GM04504 (cell line): ENCODE data around the gene SUZ12.
A peak's percentile ranks its signal among the peaks of the same experiment; 100 is the strongest.
"Not testable (repeated sequence)": the region's sequence is repeated elsewhere in the genome, so short reads cannot be mapped to it uniquely, and the experiment has no call there.

Source experiments
- DNase-seq: peaks from one replicate; pipeline ENCODE4 v3.0.0-alpha.2; 2012; ENCODE audit warnings: low read depth

The SUZ12 gene

GRCh38 chr17:31936615-31937609 lies at the start of gene SUZ12:
Gene SUZ12 (plus strand): TSS chr17:31937007. CDS start chr17:31937247, 240 bp downstream.
- peak; percentile 68 for DNase-seq

DNA sequence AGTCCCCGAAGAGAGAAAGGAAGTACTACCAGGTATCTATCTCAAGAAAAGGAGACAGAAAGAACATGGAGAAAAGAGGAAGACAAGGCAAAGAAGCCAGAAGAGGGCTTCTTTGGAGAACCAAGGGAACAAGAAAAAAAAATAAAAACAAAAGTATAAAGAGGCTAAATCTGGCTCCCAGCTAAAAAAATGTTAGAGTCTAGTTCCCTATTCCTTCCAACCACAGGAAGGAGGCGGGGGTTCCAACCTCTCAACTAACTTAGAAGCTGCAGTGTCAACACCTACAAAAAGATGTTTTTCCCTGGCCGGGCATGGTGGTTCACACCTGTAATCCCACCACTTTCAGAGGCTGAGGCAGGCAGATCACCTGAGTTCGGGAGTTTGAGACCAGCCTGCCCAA lies 48.7 kb upstream of the SUZ12 start:
- no peak for DNase-seq

DNA sequence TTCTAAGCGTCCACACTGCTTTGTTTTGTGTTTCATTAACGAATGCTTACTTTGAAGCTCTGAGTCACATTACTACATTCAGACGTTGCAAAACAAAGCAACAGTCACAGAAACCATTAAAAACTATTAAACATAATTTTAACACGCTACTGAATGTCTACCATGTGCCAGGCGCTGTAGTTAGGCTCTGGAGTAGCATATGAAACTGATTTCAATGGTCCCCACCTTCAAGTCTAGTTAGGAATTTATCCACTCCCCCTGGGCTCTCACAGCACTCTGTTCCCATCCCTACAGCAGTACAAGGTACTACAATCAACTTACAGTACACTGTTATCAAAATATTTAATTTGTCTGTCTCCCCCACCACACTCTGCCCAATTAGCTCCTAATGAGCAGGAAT lies 35.9 kb upstream of the SUZ12 start:
- no peak for DNase-seq

- no peak for DNase-seq
Observed at GRCh38 chr17:31902693-31903092, 34.1 kb upstream of the SUZ12 start.

- no peak for DNase-seq
Observed at GRCh38 chr17:31903401-31903800, 33.4 kb upstream of the SUZ12 start.

- no peak for DNase-seq
Observed at GRCh38 chr17:31907342-31907962, 29.4 kb upstream of the SUZ12 start.

GRCh38 chr17:31908386-31908785 lies 28.4 kb upstream of the SUZ12 start:
- DNase-seq: no peak

GRCh38 chr17:31912705-31913104 lies 24.1 kb upstream of the SUZ12 start:
- not testable (repeated sequence) for DNase-seq

- no peak for DNase-seq
Observed at GRCh38 chr17:31915456-31916100, 21.2 kb upstream of the SUZ12 start.

GRCh38 chr17:31916491-31917064 lies 20.2 kb upstream of the SUZ12 start:
- DNase-seq: no peak

DNA sequence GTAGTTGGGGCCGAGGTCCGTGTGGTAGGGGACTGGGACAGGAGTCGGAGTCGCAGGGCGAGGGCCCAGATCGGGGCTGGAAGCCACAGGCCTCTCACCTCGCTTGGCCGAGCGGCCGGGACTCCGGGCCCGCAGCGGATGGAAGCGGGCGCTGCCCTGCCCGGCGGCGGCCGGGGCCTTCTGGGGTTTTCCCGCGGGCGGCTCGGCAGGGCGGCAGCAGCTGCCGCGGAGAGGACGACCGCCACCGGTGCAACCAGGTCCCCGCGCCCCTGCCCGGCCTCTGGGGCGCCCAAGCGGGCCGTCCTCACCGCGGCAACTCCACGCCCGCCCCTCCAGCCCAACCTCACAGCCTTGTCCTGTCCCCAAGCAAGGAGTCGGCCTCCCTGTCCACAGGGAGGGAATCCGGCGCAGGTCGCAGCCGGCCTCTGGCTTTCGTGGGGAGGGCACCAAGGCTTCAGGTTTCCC lies 19.7 kb upstream of the SUZ12 start:
- DNase-seq: no peak

- DNase-seq: not testable (repeated sequence)
Observed at GRCh38 chr17:31917721-31918120, 19.1 kb upstream of the SUZ12 start.

- DNase-seq: no peak
Observed at GRCh38 chr17:31918701-31919128, 18.1 kb upstream of the SUZ12 start.

DNA sequence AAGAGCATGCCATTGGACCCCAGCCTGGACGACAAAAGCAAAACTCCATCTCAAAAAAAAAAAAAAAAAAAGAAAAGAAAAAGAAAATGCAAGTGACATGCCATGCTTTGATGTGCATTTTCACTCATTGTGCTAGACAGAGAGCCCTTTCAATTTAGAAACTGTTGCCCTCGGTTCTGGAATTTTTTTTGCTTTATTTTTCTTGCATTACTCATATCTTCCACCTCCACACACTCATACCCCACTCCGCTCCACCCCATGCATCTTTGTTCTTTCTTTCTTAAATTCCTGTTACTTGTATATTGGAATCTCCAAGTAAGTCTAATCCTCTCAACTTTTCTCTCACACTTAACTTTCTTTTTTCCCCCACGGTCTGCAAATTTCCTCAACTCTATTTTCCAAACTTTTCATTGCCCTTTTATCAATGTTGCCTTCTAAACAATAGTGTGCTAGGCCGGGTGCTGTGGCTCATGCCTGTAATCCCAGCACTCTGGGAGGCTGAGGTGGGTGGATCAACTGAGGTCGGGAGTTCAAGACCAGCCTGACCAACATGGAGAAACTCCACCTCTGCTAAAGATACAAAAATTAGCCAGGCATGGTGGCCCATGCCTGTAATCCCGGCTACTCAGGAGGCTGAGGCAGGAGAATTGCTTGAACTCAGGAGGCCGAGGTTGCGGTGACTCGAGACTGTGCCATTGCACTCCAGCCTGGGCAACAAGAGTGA lies 16.8 kb upstream of the SUZ12 start:
- DNase-seq: no peak

DNA sequence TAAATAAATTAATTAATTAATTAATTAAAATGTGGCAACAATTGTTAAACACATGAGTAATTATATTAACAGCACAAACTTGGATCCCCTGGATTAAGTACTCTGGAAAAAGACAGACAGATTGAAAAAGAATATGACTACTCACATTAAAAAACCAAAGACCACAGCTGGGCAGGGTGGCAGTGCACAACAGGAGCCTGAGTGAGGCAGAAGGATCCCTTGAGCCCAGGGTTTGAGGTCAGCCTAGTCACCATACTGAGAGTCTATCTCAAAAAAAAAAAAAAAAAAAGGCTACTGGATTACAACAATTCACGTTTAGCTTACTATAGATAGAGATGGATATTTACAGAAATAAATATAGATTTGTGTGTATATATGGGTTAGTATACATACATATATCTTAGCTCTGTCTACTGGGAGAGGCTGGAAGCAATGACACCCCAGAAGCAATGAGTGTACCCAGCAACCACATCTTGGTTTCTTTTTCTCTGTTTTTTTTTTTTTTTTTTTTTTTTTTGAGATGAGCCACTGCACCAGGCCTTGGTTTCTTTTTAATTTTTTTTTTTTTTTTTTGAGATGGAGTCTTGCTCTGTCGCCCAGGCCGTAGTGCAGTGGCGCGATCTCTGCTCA lies 10.6 kb upstream of the SUZ12 start:
- no peak for DNase-seq

DNA sequence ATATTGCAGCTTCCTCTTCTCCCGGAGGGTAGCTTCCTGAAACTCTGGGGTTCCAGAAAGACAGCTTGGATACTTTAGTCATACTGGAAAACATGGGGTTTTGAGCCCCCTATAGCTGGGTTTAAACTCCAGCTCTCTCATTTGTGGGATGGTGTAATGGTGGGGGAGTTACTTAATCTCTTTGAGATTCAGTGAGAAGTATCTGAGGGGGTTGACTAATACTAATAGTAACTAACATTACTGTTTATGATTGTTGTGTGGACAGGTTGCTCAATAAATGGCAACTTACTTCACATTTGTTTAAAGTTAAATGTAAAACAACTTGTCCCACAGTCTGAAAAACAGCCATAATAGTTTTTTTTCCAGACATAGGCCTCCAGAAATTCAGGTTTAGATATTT lies 5.1 kb upstream of the SUZ12 start:
- no peak for DNase-seq

DNA sequence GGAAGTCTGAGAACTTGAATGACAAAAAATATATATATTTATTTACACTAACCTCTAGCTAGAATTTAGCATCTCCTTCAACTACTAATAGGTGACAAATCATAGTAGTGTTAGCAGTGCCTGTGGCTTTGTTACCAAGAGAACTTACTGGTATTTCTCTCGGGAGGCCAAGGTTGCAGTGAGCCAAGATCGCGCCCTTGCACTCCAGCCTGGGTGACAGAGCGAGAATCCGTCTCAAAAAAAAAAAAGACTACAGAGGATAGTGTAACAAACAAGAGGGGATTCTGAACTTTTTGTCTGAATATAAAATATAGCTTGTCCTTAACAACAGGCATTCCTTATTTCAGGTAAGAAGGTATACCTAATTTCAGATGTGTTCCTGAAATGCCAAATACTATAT lies 1.3 kb upstream of the SUZ12 start:
- DNase-seq: no peak

DNA sequence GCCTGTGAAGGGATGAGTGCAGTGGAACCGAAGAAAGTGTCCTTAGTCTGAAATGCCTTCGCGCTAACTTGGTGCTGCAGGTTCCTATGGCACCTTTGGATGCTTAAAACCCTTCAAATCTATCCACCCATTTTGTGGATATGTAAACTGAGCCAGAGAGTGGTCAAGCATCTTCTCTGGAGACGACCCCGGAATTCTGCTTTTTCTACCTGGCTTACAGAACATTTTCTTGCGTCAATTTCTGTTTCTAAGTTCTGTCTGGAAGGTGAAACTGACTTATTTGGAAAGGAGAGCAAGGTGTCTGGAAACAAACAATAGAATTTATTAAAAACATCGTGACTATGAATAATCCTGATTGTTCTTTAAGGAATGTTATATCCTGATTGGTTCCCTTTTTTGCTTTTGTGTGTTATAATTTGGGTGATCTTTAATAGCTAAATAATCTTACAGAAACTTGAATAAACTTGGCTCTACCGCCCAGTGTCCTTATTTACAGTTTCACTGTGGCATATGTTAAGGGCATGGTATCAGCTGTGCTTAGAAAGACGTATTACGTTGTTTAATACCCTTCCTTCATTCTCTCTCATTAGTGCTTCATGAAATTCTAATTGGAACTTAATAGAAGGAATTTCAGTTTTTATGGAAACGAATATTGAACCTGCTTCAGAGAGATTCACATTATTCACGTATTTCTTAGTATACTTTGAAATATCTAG lies 1.3 kb downstream of the SUZ12 start:
- not testable (repeated sequence) for DNase-seq

DNA sequence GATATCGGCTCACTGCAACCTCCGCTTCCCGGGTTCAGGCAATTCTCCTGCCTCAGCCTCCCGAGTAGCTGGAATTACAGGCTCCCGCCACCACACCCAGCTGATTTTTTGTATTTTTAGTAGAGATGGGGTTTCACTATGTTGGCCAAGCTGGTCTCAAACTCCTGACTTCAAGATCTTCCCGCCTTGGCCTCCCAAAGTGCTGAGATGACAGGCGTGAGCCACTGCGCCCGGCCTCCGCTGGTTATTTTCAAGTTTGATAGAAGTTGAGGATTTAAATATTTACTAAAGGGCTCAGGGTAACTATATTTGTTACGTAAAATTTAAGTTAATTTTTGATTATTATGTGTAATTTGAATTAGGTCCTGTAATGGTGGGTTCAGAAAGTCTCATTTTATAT lies 5.1 kb downstream of the SUZ12 start:
- DNase-seq: not testable (repeated sequence)

GRCh38 chr17:31942396-31942795 lies 5.6 kb downstream of the SUZ12 start:
- DNase-seq: not testable (repeated sequence)
